ENCODE data around the gene IMMP2L. TPM values are rescaled to one million over a fixed set of nuclear protein-coding genes. Genes with fewer than 3 reads are reported as not detected.

Gene IMMP2L
- total and polyA plus RNA-seq, 4 donors = 7.3 to 21.1 (median 12.4) TPM

GRCh38 chr7:111492234-111492633 is 70.1 kb downstream of the IMMP2L start:
- Histone ChIP-seq H3K9me3 (ENCODE audit: control insufficient read depth in 4 of 4, low read length in 3 of 4) (no peaks in the 10 kb centered on the region), H3K4me3 (ENCODE audit: low read depth in 1 of 3, low read length in 3 of 3) (no peak overlapping the region), H3K36me3 (ENCODE audit: control insufficient read depth in 4 of 4, insufficient read depth in 3 of 4, low read depth in 1 of 4, low read length in 3 of 4) (no peaks in the 10 kb centered on the region), H3K4me1 (ENCODE audit: control insufficient read depth in 4 of 4, insufficient read depth in 4 of 4, low read length in 3 of 4) (no peaks in the 10 kb centered on the region), H3K27me3 (ENCODE audit: control insufficient read depth in 4 of 4, insufficient read depth in 4 of 4, low read length in 3 of 4) (no peaks in the 10 kb centered on the region), H3K9ac (ENCODE audit: low read depth in 1 of 2, low read length in 2 of 2) (no peak overlapping the region), H3K27ac (ENCODE audit: low read depth in 1 of 2, low read length in 2 of 2) (no peak overlapping the region)
- WGBS = 93% methylated on average over 2 of the region's 2 CpGs
- TF ChIP-seq ZBTB33 (IDR thresholded peaks at IDR 0.05) (no peak), GABPA (IDR thresholded peaks at IDR 0.05 in 1 of 2, conservative IDR thresholded peaks at IDR 0.05 in 1 of 2) (no peak), YY1 (IDR thresholded peaks at IDR 0.05) (no peak), FOXA2 (IDR thresholded peaks at IDR 0.05) (no peak), RXRA (IDR thresholded peaks at IDR 0.05) (no peak), ATF3 (IDR thresholded peaks at IDR 0.05) (no peak), CTCF (IDR thresholded peaks at IDR 0.05; ENCODE audit: low read depth, low read length, missing input control) (no peak), TAF1 (conservative IDR thresholded peaks at IDR 0.05) (no peak), NR2F2 (IDR thresholded peaks at IDR 0.05) (no peak)
- DNase-seq (ENCODE audit: low spot score) = no peak

DNA sequence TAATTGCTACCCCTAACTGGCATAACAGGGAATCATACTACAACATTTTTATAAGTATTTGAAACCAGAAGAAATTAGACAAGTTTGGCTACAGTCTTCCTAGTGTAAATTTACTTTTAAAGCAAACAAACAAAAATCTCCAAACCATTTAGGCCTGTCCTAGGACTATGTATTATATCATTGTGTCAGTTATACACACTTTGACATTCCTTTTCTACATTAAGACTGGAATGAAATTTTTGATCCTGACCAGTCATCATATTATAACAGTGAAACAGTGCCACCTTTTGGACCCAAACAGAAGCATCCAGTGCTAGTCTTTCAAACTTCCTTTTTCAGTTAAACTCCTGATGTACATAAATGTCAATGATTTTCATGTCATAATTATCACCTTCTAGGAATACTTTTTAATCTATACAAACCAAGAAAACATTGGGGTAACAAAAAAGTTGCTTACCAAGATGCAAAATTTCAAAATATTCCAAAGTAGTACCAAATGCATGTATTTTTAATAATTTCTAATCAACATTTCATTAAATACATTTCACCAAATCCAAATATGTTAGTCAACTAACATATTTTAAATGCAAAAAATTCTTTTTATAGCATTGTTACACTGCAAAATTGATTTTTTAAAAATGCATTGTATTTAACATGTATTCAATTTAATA is 75.7 kb downstream of the IMMP2L start:
- H3K36me3 ChIP-seq (ENCODE audit: control insufficient read depth in 4 of 4, insufficient read depth in 3 of 4, low read depth in 1 of 4, low read length in 3 of 4) = no peaks in the 10 kb centered on the region
- no peak for DNase-seq (ENCODE audit: low spot score)
- no peaks in the 10 kb centered on the region for H3K9me3 ChIP-seq (ENCODE audit: control insufficient read depth in 4 of 4, low read length in 3 of 4)
- TF ChIP-seq JUND (IDR thresholded peaks at IDR 0.05) (no peak), CTCF (IDR thresholded peaks at IDR 0.05; ENCODE audit: low read depth, low read length, missing input control) (peak; percentile 81), RAD21 (IDR thresholded peaks at IDR 0.05) (peak; percentile 89 to 91), HNF4A (conservative IDR thresholded peaks at IDR 0.05) (peak in 1 of 2 donors; percentile 5)
- no peak overlapping the region for H3K27ac ChIP-seq (ENCODE audit: low read depth in 1 of 2, low read length in 2 of 2)
- H3K4me3 ChIP-seq (ENCODE audit: low read depth in 1 of 3, low read length in 3 of 3) = no peak overlapping the region
- H3K9ac ChIP-seq (ENCODE audit: low read depth in 1 of 2, low read length in 2 of 2) = no peak overlapping the region
- no peaks in the 10 kb centered on the region for H3K27me3 ChIP-seq (ENCODE audit: control insufficient read depth in 4 of 4, insufficient read depth in 4 of 4, low read length in 3 of 4)
- H3K4me1 ChIP-seq (ENCODE audit: control insufficient read depth in 4 of 4, insufficient read depth in 4 of 4, low read length in 3 of 4) = no peaks in the 10 kb centered on the region

All from liver (tissue), 9 donors.